Measurements from ENCODE around the gene CDH10.

The CDH10 gene

GRCh38 chr5:24635209-24635608, 9.6 kb downstream of the CDH10 start:
- Histone ChIP-seq H3K27ac (ENCODE audit: low read depth, low read length) (no peak overlapping the region), H2AFZ (ENCODE audit: low read length, unreplicated experiment) (no peak overlapping the region)

GRCh38 chr5:24633715-24634325, 11.0 kb downstream of the CDH10 start:
- H3K27ac ChIP-seq (ENCODE audit: low read depth, low read length), result no peak overlapping the region
- H3K4me3 ChIP-seq (ENCODE audit: low read depth, low read length), result no peak overlapping the region
- no peaks in the 10 kb centered on the region for H3K79me2 ChIP-seq (ENCODE audit: control insufficient read depth, insufficient read depth, low read length, unreplicated experiment)
- H3K36me3 ChIP-seq (ENCODE audit: insufficient read depth, low read length), result no peaks in the 10 kb centered on the region
- H3K4me1 ChIP-seq (ENCODE audit: control insufficient read depth, insufficient read depth, low read length, unreplicated experiment), result no peaks in the 10 kb centered on the region
- H3K27me3 ChIP-seq (ENCODE audit: insufficient read depth, low read length), result peaks cover 7% of the 10 kb centered on the region; the same call in 1 of the 2 replicates
- H2AFZ ChIP-seq (ENCODE audit: low read length, unreplicated experiment), result no peak overlapping the region

More at GRCh38 chr5:24635209-24635608, 9.6 kb downstream of the CDH10 start:
- Histone ChIP-seq H3K4me1 (ENCODE audit: control insufficient read depth, insufficient read depth, low read length, unreplicated experiment) (no peaks in the 10 kb centered on the region), H3K79me2 (ENCODE audit: control insufficient read depth, insufficient read depth, low read length, unreplicated experiment) (no peaks in the 10 kb centered on the region), H3K36me3 (ENCODE audit: insufficient read depth, low read length) (no peaks in the 10 kb centered on the region), H3K4me3 (ENCODE audit: low read depth, low read length) (no peak overlapping the region), H3K27me3 (ENCODE audit: insufficient read depth, low read length) (peaks cover 7% of the 10 kb centered on the region)

GRCh38 chr5:24632353-24632752, 12.4 kb downstream of the CDH10 start:
- H3K79me2 ChIP-seq (ENCODE audit: control insufficient read depth, insufficient read depth, low read length, unreplicated experiment), result no peaks in the 10 kb centered on the region
- H3K27ac ChIP-seq (ENCODE audit: low read depth, low read length), result no peak overlapping the region
- H3K36me3 ChIP-seq (ENCODE audit: insufficient read depth, low read length), result no peaks in the 10 kb centered on the region
- no peak overlapping the region for H2AFZ ChIP-seq (ENCODE audit: low read length, unreplicated experiment)
- no peak overlapping the region for H3K4me3 ChIP-seq (ENCODE audit: low read depth, low read length)
- H3K4me1 ChIP-seq (ENCODE audit: control insufficient read depth, insufficient read depth, low read length, unreplicated experiment), result no peaks in the 10 kb centered on the region
- H3K27me3 ChIP-seq (ENCODE audit: insufficient read depth, low read length), result peaks cover 7% of the 10 kb centered on the region; the same call in 1 of the 2 replicates

GRCh38 chr5:24630918-24631317, 13.9 kb downstream of the CDH10 start:
- no peaks in the 10 kb centered on the region for H3K36me3 ChIP-seq (ENCODE audit: insufficient read depth, low read length)
- H2AFZ ChIP-seq (ENCODE audit: low read length, unreplicated experiment), result no peak overlapping the region
- H3K4me3 ChIP-seq (ENCODE audit: low read depth, low read length), result no peak overlapping the region
- no peaks in the 10 kb centered on the region for H3K4me1 ChIP-seq (ENCODE audit: control insufficient read depth, insufficient read depth, low read length, unreplicated experiment)
- H3K79me2 ChIP-seq (ENCODE audit: control insufficient read depth, insufficient read depth, low read length, unreplicated experiment), result no peaks in the 10 kb centered on the region
- no peak overlapping the region for H3K27ac ChIP-seq (ENCODE audit: low read depth, low read length)
- no peaks in the 10 kb centered on the region for H3K27me3 ChIP-seq (ENCODE audit: insufficient read depth, low read length)

- Histone ChIP-seq H3K27ac (ENCODE audit: low read depth, low read length) (no peak overlapping the region), H3K27me3 (ENCODE audit: insufficient read depth, low read length) (no peaks in the 10 kb centered on the region)
Observed at GRCh38 chr5:24629798-24630197, 15.0 kb downstream of the CDH10 start.

GRCh38 chr5:24624872-24625271, 19.9 kb downstream of the CDH10 start:
- H3K27ac ChIP-seq (ENCODE audit: low read depth, low read length), result no peak overlapping the region
- no peaks in the 10 kb centered on the region for H3K36me3 ChIP-seq (ENCODE audit: insufficient read depth, low read length)
- no peak overlapping the region for H3K4me3 ChIP-seq (ENCODE audit: low read depth, low read length)
- H3K4me1 ChIP-seq (ENCODE audit: control insufficient read depth, insufficient read depth, low read length, unreplicated experiment), result no peaks in the 10 kb centered on the region
- H3K79me2 ChIP-seq (ENCODE audit: control insufficient read depth, insufficient read depth, low read length, unreplicated experiment), result no peaks in the 10 kb centered on the region
- H2AFZ ChIP-seq (ENCODE audit: low read length, unreplicated experiment), result no peak overlapping the region
- H3K27me3 ChIP-seq (ENCODE audit: insufficient read depth, low read length), result no peaks in the 10 kb centered on the region

More at GRCh38 chr5:24629798-24630197, 15.0 kb downstream of the CDH10 start:
- no peak overlapping the region for H2AFZ ChIP-seq (ENCODE audit: low read length, unreplicated experiment)
- H3K4me3 ChIP-seq (ENCODE audit: low read depth, low read length), result no peak overlapping the region
- H3K36me3 ChIP-seq (ENCODE audit: insufficient read depth, low read length), result no peaks in the 10 kb centered on the region
- H3K4me1 ChIP-seq (ENCODE audit: control insufficient read depth, insufficient read depth, low read length, unreplicated experiment), result no peaks in the 10 kb centered on the region
- no peaks in the 10 kb centered on the region for H3K79me2 ChIP-seq (ENCODE audit: control insufficient read depth, insufficient read depth, low read length, unreplicated experiment)

- H2AFZ ChIP-seq (ENCODE audit: low read length, unreplicated experiment), result no peak overlapping the region
- no peaks in the 10 kb centered on the region for H3K79me2 ChIP-seq (ENCODE audit: control insufficient read depth, insufficient read depth, low read length, unreplicated experiment)
- H3K27ac ChIP-seq (ENCODE audit: low read depth, low read length), result no peak overlapping the region
- no peaks in the 10 kb centered on the region for H3K4me1 ChIP-seq (ENCODE audit: control insufficient read depth, insufficient read depth, low read length, unreplicated experiment)
- H3K27me3 ChIP-seq (ENCODE audit: insufficient read depth, low read length), result no peaks in the 10 kb centered on the region
- H3K36me3 ChIP-seq (ENCODE audit: insufficient read depth, low read length), result no peaks in the 10 kb centered on the region
- no peak overlapping the region for H3K4me3 ChIP-seq (ENCODE audit: low read depth, low read length)
Observed at GRCh38 chr5:24623624-24624023, 21.2 kb downstream of the CDH10 start.

- Histone ChIP-seq H3K27ac (ENCODE audit: low read depth, low read length) (no peak overlapping the region), H3K27me3 (ENCODE audit: insufficient read depth, low read length) (no peaks in the 10 kb centered on the region), H3K4me3 (ENCODE audit: low read depth, low read length) (no peak overlapping the region), H3K36me3 (ENCODE audit: insufficient read depth, low read length) (no peaks in the 10 kb centered on the region), H3K4me1 (ENCODE audit: control insufficient read depth, insufficient read depth, low read length, unreplicated experiment) (no peaks in the 10 kb centered on the region), H3K79me2 (ENCODE audit: control insufficient read depth, insufficient read depth, low read length, unreplicated experiment) (no peaks in the 10 kb centered on the region), H2AFZ (ENCODE audit: low read length, unreplicated experiment) (no peak overlapping the region)
Observed at GRCh38 chr5:24623031-24623430, 21.7 kb downstream of the CDH10 start.

- no peak overlapping the region for H3K4me3 ChIP-seq (ENCODE audit: low read depth, low read length)
- H3K27me3 ChIP-seq (ENCODE audit: insufficient read depth, low read length), result no peaks in the 10 kb centered on the region
- H3K36me3 ChIP-seq (ENCODE audit: insufficient read depth, low read length), result no peaks in the 10 kb centered on the region
- H3K4me1 ChIP-seq (ENCODE audit: control insufficient read depth, insufficient read depth, low read length, unreplicated experiment), result no peaks in the 10 kb centered on the region
- H3K27ac ChIP-seq (ENCODE audit: low read depth, low read length), result no peak overlapping the region
- no peak overlapping the region for H2AFZ ChIP-seq (ENCODE audit: low read length, unreplicated experiment)
- no peaks in the 10 kb centered on the region for H3K79me2 ChIP-seq (ENCODE audit: control insufficient read depth, insufficient read depth, low read length, unreplicated experiment)
Observed at GRCh38 chr5:24621792-24622191, 23.0 kb downstream of the CDH10 start.

- Histone ChIP-seq H2AFZ (ENCODE audit: low read length, unreplicated experiment) (no peak overlapping the region), H3K79me2 (ENCODE audit: control insufficient read depth, insufficient read depth, low read length, unreplicated experiment) (no peaks in the 10 kb centered on the region), H3K4me3 (ENCODE audit: low read depth, low read length) (no peak overlapping the region), H3K4me1 (ENCODE audit: control insufficient read depth, insufficient read depth, low read length, unreplicated experiment) (no peaks in the 10 kb centered on the region), H3K27me3 (ENCODE audit: insufficient read depth, low read length) (no peaks in the 10 kb centered on the region), H3K27ac (ENCODE audit: low read depth, low read length) (no peak overlapping the region), H3K36me3 (ENCODE audit: insufficient read depth, low read length) (no peaks in the 10 kb centered on the region)
Observed at GRCh38 chr5:24616566-24616965, 28.2 kb downstream of the CDH10 start.

- H3K36me3 ChIP-seq (ENCODE audit: insufficient read depth, low read length), result no peaks in the 10 kb centered on the region
- H2AFZ ChIP-seq (ENCODE audit: low read length, unreplicated experiment), result no peak overlapping the region
- H3K27me3 ChIP-seq (ENCODE audit: insufficient read depth, low read length), result no peaks in the 10 kb centered on the region
- H3K4me3 ChIP-seq (ENCODE audit: low read depth, low read length), result no peak overlapping the region
- H3K79me2 ChIP-seq (ENCODE audit: control insufficient read depth, insufficient read depth, low read length, unreplicated experiment), result no peaks in the 10 kb centered on the region
- no peaks in the 10 kb centered on the region for H3K4me1 ChIP-seq (ENCODE audit: control insufficient read depth, insufficient read depth, low read length, unreplicated experiment)
- no peak overlapping the region for H3K27ac ChIP-seq (ENCODE audit: low read depth, low read length)
Observed at GRCh38 chr5:24615159-24615558, 29.6 kb downstream of the CDH10 start.

Measured in ACC112 (cell line).